Left ventricle myocardium inferior (tissue), 1 donor: ENCODE measurements around the gene FYB2. TPM values are rescaled to one million over a fixed set of nuclear protein-coding genes. Genes with fewer than 3 reads are reported as not detected.

Source experiments
- DNase-seq: peaks from one replicate; pipeline ENCODE4 v3.0.0-alpha.2; 2020
- H3K27ac ChIP-seq: fragments of 200-600 bp; replicated peaks from 2 replicates; pipeline ENCODE4 v1.8.0; 2021
- H3K27me3 ChIP-seq: fragments of 200-600 bp; 2 replicates; pipeline ENCODE4 v1.8.0; 2021; ENCODE audit warnings: low read depth
- H3K36me3 ChIP-seq: fragments of 200-600 bp; 2 replicates; pipeline ENCODE4 v1.8.0; 2021
- H3K4me1 ChIP-seq: fragments of 200-600 bp; 2 replicates; pipeline ENCODE4 v1.8.0; 2021
- H3K4me3 ChIP-seq: fragments of 200-600 bp; 2 replicates; pipeline ENCODE4 v1.8.0; 2021; ENCODE audit warnings: mild to moderate bottlenecking, moderate library complexity
- H3K9me3 ChIP-seq: fragments of 200-600 bp; replicated peaks from 2 replicates; pipeline ENCODE4 v1.8.0; 2021
- CTCF ChIP-seq: fragments of 200-600 bp; IDR thresholded peaks from 2 replicates; pipeline ENCODE4 v1.8.0; 2021; ENCODE audit warnings: antibody characterized with exemption, mild to moderate bottlenecking, borderline replicate concordance
- intact Hi-C: fragments of 100-400 bp; cut with micrococcal nuclease; formaldehyde crosslinking; loops from one replicate; pipeline ENCODE4 v1.11.0; 2022
- total RNA-seq: library from RNA; stranded (reverse); fragmentation: NEBNext Ultra II Directional; extraction: Animal tissue kit (Norgen Biotek cat#: 25700); gene quantifications from one replicate; pipeline ENCODE4 v1.2.1, GENCODE V29; 2021
- donor health status: DM: no; HTN: yes; CAD: no; lungs with severe emphysema.

The FYB2 gene
- total RNA-seq, 1 donor from 2014 or later, result 5.7 TPM

- no peaks in the 10 kb centered on the region for H3K36me3 ChIP-seq
- H3K27ac ChIP-seq, result no peak overlapping the region
- no peak for TF ChIP-seq CTCF
- H3K4me1 ChIP-seq, result no peaks in the 10 kb centered on the region
- H3K4me3 ChIP-seq, result no peak overlapping the region
- peaks cover 25% of the 10 kb centered on the region for H3K27me3 ChIP-seq
- DNase-seq, result no peak
- intact Hi-C loops, result no loop called here
- H3K9me3 ChIP-seq, result no peaks in the 10 kb centered on the region
Observed at GRCh38 chr1:56827711-56828110, 8.5 kb upstream of the FYB2 start.

DNA sequence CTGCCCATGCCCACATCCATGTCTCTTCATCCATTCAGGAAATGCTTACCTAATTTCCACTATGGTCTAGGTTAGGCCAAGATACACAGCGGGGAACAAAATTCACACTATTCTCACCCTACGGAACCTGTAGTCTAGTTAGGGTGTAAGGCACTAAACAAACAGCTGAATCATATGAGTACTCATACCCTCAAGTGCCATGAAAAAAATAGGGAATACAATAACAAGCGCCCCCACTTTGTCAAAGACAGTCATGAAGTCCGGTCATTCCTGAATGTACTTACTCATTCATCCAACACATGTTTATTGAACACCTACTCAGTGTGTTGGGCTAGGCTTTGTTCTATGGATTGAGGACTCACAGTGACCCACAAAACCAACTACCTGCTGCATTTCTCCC, 6.2 kb upstream of the FYB2 start:
- Histone ChIP-seq H3K9me3 (no peaks in the 10 kb centered on the region), H3K4me3 (no peak overlapping the region), H3K27ac (no peak overlapping the region), H3K4me1 (peaks cover 11% of the 10 kb centered on the region), H3K36me3 (no peaks in the 10 kb centered on the region), H3K27me3 (peaks cover 18% of the 10 kb centered on the region)
- no peak for TF ChIP-seq CTCF
- DNase-seq, result no peak
- intact Hi-C loops, result no loop called here

DNA sequence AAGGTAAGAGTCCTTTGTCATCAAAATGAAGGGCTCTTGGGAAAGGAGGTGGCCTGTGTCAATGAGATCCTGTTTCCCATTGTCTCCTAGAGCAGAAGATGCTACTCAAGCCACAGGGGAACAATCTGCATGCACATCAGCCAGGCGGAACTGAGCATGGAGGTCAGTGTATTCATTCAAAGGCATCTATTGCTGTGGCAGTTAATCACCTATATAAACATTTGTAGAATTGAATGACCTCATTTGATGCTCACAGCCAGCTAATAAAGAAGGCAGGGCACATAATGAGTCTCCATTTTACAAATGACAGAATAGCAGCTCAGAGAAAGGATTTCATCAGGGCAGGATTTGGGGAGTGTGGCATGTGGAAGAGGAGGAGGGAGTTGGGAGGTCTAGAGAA, 5.7 kb upstream of the FYB2 start:
- no peaks in the 10 kb centered on the region for H3K36me3 ChIP-seq
- DNase-seq, result no peak
- peaks cover 18% of the 10 kb centered on the region for H3K27me3 ChIP-seq
- H3K9me3 ChIP-seq, result no peaks in the 10 kb centered on the region
- no peak for TF ChIP-seq CTCF
- no peak overlapping the region for H3K4me3 ChIP-seq
- peaks cover 14% of the 10 kb centered on the region for H3K4me1 ChIP-seq
- intact Hi-C loops, result loop anchor here (5.0 kb wide), 1 partner anchor 68 kb away; no protein-coding TSS in a partner anchor
- H3K27ac ChIP-seq, result no peak overlapping the region

DNA sequence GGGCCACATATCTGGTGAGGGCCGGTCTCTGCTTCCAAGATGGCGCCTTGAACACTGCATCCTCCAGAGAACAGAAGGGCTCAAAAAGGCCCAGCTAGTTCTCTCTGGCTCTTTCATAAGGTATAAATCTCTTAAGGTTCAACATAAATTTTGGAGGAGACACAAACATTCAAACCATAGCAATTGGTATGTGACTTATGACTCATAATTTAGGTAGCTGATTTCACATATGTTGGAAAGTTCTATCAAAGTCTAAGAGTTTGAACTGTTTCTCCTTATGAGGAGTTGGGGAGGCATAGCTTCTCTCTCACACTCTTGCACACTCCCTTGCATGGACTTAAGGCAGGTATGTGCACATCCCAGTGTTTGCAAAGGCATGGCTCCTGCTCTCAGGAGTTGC, 5.1 kb upstream of the FYB2 start:
- H3K27ac ChIP-seq, result no peak overlapping the region
- H3K4me3 ChIP-seq, result no peak overlapping the region
- no peaks in the 10 kb centered on the region for H3K9me3 ChIP-seq
- peaks cover 18% of the 10 kb centered on the region for H3K4me1 ChIP-seq
- H3K27me3 ChIP-seq, result peaks cover 18% of the 10 kb centered on the region
- intact Hi-C loops, result loop anchor here (5.0 kb wide), 1 partner anchor 67 kb away; no protein-coding TSS in a partner anchor
- TF ChIP-seq CTCF, result no peak
- no peaks in the 10 kb centered on the region for H3K36me3 ChIP-seq
- DNase-seq, result no peak

GRCh38 chr1:56821462-56821797, 2.2 kb upstream of the FYB2 start:
- no peak overlapping the region for H3K27ac ChIP-seq
- peaks cover 23% of the 10 kb centered on the region for H3K4me1 ChIP-seq
- no peak for DNase-seq
- no peaks in the 10 kb centered on the region for H3K36me3 ChIP-seq
- no peak overlapping the region for H3K4me3 ChIP-seq
- TF ChIP-seq CTCF, result no peak
- H3K9me3 ChIP-seq, result no peaks in the 10 kb centered on the region
- intact Hi-C loops, result loop anchor here (5.0 kb wide), 1 partner anchor 64 kb away; no protein-coding TSS in a partner anchor
- H3K27me3 ChIP-seq, result no peaks in the 10 kb centered on the region
